Fibroblast of skin of back (primary cell): ENCODE results near the gene SLC35D2.
"Not testable (repeated sequence)": the region's sequence is repeated elsewhere in the genome, so short reads cannot be mapped to it uniquely, and the experiment has no call there.

ENCODE experiments used
- DNase-seq: peaks from one replicate; pipeline ENCODE4 v3.0.0-alpha.2; 2013

The SLC35D2 gene

GRCh38 chr9:96360976-96361375, 22.5 kb downstream of the SLC35D2 start:
- no peak for DNase-seq

GRCh38 chr9:96360523-96360922, 23.0 kb downstream of the SLC35D2 start:
- not testable (repeated sequence) for DNase-seq

GRCh38 chr9:96350866-96351265, 32.6 kb downstream of the SLC35D2 start:
- no peak for DNase-seq

- no peak for DNase-seq
Observed at GRCh38 chr9:96348261-96348660, 35.2 kb downstream of the SLC35D2 start.

- DNase-seq = no peak
Observed at GRCh38 chr9:96345551-96345950, 38.0 kb downstream of the SLC35D2 start.

GRCh38 chr9:96344458-96345180, 38.9 kb downstream of the SLC35D2 start:
- DNase-seq = peak; percentile 88

GRCh38 chr9:96343515-96344360, 39.8 kb downstream of the SLC35D2 start:
- no peak for DNase-seq

GRCh38 chr9:96342571-96343245, 40.8 kb downstream of the SLC35D2 start:
- DNase-seq = no peak

GRCh38 chr9:96340707-96341106, 42.8 kb downstream of the SLC35D2 start:
- no peak for DNase-seq

- DNase-seq = no peak
Observed at GRCh38 chr9:96338299-96338698, 45.2 kb downstream of the SLC35D2 start.

GRCh38 chr9:96333958-96334357, 49.6 kb downstream of the SLC35D2 start:
- no peak for DNase-seq

GRCh38 chr9:96331236-96331947, 52.1 kb downstream of the SLC35D2 start:
- DNase-seq = peak; percentile 27

GRCh38 chr9:96327694-96328352, 55.7 kb downstream of the SLC35D2 start:
- DNase-seq = peak; percentile 73

GRCh38 chr9:96323169-96323568, 60.3 kb downstream of the SLC35D2 start:
- no peak for DNase-seq

GRCh38 chr9:96322736-96323135, 60.8 kb downstream of the SLC35D2 start:
- not testable (repeated sequence) for DNase-seq

GRCh38 chr9:96322210-96322609, 61.3 kb downstream of the SLC35D2 start:
- DNase-seq = not testable (repeated sequence)

- no peak for DNase-seq
Observed at GRCh38 chr9:96321515-96321914, 62.0 kb downstream of the SLC35D2 start.

- DNase-seq = no peak
Observed at GRCh38 chr9:96320749-96321280, 62.7 kb downstream of the SLC35D2 start.

- no peak for DNase-seq
Observed at GRCh38 chr9:96318921-96319565, 64.5 kb downstream of the SLC35D2 start.

GRCh38 chr9:96317335-96317980, 66.1 kb downstream of the SLC35D2 start:
- DNase-seq = peak; percentile 54

GRCh38 chr9:96309850-96310249, 73.7 kb downstream of the SLC35D2 start:
- no peak for DNase-seq
